ENCODE measurements around the gene SZRD1.

The SZRD1 gene

GRCh38 chr1:16398371-16398953 is 31.4 kb downstream of the SZRD1 start:
- Histone ChIP-seq H3K4me2 (ENCODE audit: low read length) (no peak overlapping the region), H2AFZ (no peak overlapping the region), H3K36me3 (ENCODE audit: control insufficient read depth, insufficient read depth, low read length) (no peaks in the 10 kb centered on the region), H3K4me3 (ENCODE audit: low read depth, low read length) (no peak overlapping the region), H3K27me3 (ENCODE audit: control insufficient read depth, insufficient read depth, low read length) (no peaks in the 10 kb centered on the region), H3K4me1 (no peaks in the 10 kb centered on the region), H3K9me3 (ENCODE audit: control insufficient read depth, low read length) (no peaks in the 10 kb centered on the region), H3K9ac (no peak overlapping the region), H3K27ac (no peak overlapping the region), H3K79me2 (peaks cover 3% of the 10 kb centered on the region)
- TF ChIP-seq CTCF (IDR thresholded peaks at IDR 0.05): no peak

- no peaks in the 10 kb centered on the region for H3K79me2 ChIP-seq
- no peak overlapping the region for H3K4me3 ChIP-seq (ENCODE audit: low read depth, low read length)
- H3K4me1 ChIP-seq: no peaks in the 10 kb centered on the region
- no peak for TF ChIP-seq CTCF (IDR thresholded peaks at IDR 0.05)
- H3K27ac ChIP-seq: no peak overlapping the region
- H3K4me2 ChIP-seq (ENCODE audit: low read length): no peak overlapping the region
- H3K9ac ChIP-seq: no peak overlapping the region
- H2AFZ ChIP-seq: no peak overlapping the region
- H3K9me3 ChIP-seq (ENCODE audit: control insufficient read depth, low read length): no peaks in the 10 kb centered on the region
- H3K27me3 ChIP-seq (ENCODE audit: control insufficient read depth, insufficient read depth, low read length): no peaks in the 10 kb centered on the region
- H3K36me3 ChIP-seq (ENCODE audit: control insufficient read depth, insufficient read depth, low read length): no peaks in the 10 kb centered on the region
Observed at GRCh38 chr1:16402742-16403141, 35.7 kb downstream of the SZRD1 start.

GRCh38 chr1:16405441-16405840 is 38.4 kb downstream of the SZRD1 start:
- Histone ChIP-seq H3K4me1 (no peaks in the 10 kb centered on the region), H3K27me3 (ENCODE audit: control insufficient read depth, insufficient read depth, low read length) (no peaks in the 10 kb centered on the region), H3K27ac (no peak overlapping the region), H2AFZ (no peak overlapping the region), H3K36me3 (ENCODE audit: control insufficient read depth, insufficient read depth, low read length) (no peaks in the 10 kb centered on the region), H3K79me2 (no peaks in the 10 kb centered on the region), H3K4me2 (ENCODE audit: low read length) (no peak overlapping the region), H3K9me3 (ENCODE audit: control insufficient read depth, low read length) (no peaks in the 10 kb centered on the region), H3K9ac (no peak overlapping the region), H3K4me3 (ENCODE audit: low read depth, low read length) (no peak overlapping the region)
- TF ChIP-seq CTCF (IDR thresholded peaks at IDR 0.05): no peak

- H3K9ac ChIP-seq: no peak overlapping the region
- no peaks in the 10 kb centered on the region for H3K36me3 ChIP-seq (ENCODE audit: control insufficient read depth, insufficient read depth, low read length)
- no peak overlapping the region for H2AFZ ChIP-seq
- no peaks in the 10 kb centered on the region for H3K79me2 ChIP-seq
- H3K27ac ChIP-seq: no peak overlapping the region
- H3K9me3 ChIP-seq (ENCODE audit: control insufficient read depth, low read length): no peaks in the 10 kb centered on the region
- no peaks in the 10 kb centered on the region for H3K27me3 ChIP-seq (ENCODE audit: control insufficient read depth, insufficient read depth, low read length)
- no peak overlapping the region for H3K4me2 ChIP-seq (ENCODE audit: low read length)
- no peak for TF ChIP-seq CTCF (IDR thresholded peaks at IDR 0.05)
- no peak overlapping the region for H3K4me3 ChIP-seq (ENCODE audit: low read depth, low read length)
- H3K4me1 ChIP-seq: no peaks in the 10 kb centered on the region
Observed at GRCh38 chr1:16406868-16407267, 39.8 kb downstream of the SZRD1 start.

- Histone ChIP-seq H3K4me1 (no peaks in the 10 kb centered on the region), H3K4me2 (ENCODE audit: low read length) (no peak overlapping the region), H3K79me2 (no peaks in the 10 kb centered on the region), H3K9me3 (ENCODE audit: control insufficient read depth, low read length) (no peaks in the 10 kb centered on the region), H3K27me3 (ENCODE audit: control insufficient read depth, insufficient read depth, low read length) (no peaks in the 10 kb centered on the region), H3K36me3 (ENCODE audit: control insufficient read depth, insufficient read depth, low read length) (no peaks in the 10 kb centered on the region), H3K27ac (no peak overlapping the region), H2AFZ (no peak overlapping the region), H3K4me3 (ENCODE audit: low read depth, low read length) (no peak overlapping the region), H3K9ac (no peak overlapping the region)
- TF ChIP-seq CTCF (IDR thresholded peaks at IDR 0.05): no peak
Observed at GRCh38 chr1:16409536-16410152, 42.6 kb downstream of the SZRD1 start.

Measured in parathyroid adenoma (tissue), 2 donors.